ENCODE data around the gene SLC35G6.
"Not testable (repeated sequence)": the region's sequence is repeated elsewhere in the genome, so short reads cannot be mapped to it uniquely, and the experiment has no call there.

SLC35G6 gene

GRCh38 chr17:7460850-7461660 lies 20.2 kb upstream of the SLC35G6 start:
- DNase-seq (ENCODE audit: low read depth): no peak

GRCh38 chr17:7462474-7463371 lies 18.5 kb upstream of the SLC35G6 start:
- no peak for DNase-seq (ENCODE audit: low read depth)

DNA sequence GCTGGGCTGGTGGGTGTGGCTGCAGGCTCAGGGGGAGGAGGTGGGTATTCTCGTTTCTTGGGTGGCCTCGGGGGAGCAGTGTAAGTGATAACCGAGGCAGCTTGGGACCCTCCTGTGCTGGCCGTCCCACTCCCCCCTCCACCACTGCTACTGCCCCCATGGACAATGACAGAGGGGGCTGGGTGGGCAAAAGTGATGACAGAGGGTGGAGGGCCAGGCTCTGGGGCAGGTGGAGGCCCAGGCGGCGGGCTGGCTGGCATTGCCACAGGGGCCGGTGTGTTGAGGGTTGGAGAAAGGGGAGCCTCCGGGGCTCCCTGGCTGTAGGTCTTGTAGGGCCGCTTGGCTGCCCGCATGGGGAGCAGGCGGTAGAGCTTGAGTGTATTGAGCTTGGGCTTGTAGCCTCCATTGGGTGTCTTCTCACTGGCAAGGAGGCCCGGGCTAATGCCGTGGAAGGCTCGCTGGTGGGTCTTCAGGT lies 17.8 kb upstream of the SLC35G6 start:
- no peak for DNase-seq (ENCODE audit: low read depth)

DNA sequence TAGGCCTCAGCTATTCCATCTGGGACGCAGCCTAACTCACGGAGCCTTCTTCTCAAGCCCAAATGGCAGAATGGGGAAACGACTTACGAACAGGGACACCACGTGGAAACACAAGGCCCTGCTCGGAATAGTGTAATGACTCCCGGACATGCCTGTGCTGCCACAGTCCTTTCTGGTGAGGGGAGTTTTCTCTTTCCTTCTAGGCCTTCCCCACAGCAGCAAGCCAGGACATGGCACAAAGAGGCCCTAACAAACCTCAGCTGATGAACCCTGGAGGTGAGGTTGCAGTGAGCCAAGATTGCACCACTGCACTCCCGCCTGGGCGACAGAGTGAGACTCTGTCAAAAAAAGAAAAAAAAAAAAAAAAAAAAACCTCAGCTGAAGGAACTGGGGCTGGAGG lies 17.2 kb upstream of the SLC35G6 start:
- DNase-seq (ENCODE audit: low read depth): no peak

GRCh38 chr17:7465597-7466275 lies 15.5 kb upstream of the SLC35G6 start:
- DNase-seq (ENCODE audit: low read depth): no peak

GRCh38 chr17:7466318-7466638 lies 15.0 kb upstream of the SLC35G6 start:
- DNase-seq (ENCODE audit: low read depth): no peak

DNA sequence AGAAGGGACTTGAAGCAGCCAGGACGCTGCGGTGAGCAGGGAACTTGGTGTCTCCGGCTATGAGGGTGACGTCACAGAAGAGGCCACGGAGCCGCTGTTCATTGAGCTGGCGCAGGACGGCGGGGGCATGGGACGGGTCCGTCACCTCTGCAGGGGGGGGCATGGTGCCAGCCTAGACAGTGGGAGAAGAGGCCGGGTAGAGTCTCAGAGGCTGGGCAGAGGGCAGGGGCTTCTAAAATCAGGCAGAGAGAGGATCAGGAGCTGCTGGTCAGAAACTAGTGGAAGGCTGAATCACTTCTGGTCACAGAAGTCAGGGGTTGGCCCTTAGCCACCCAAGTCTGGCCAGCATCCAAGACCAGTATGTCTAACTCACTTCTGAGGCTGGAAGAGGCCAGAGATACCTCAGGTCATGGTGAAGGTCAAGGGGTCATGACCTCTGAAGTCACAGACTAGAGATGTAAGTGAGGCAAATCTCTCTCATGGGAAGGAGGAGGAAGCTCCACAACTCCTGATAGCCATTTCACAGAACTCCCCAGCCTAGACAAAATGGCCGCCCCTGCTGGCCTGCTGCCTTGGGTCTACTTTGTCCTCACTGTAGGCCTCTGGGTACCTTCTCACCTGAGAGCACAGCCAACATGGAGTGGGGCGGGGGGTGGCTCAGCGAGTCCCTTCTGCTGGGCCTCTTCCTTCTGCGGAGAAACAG lies 14.5 kb upstream of the SLC35G6 start:
- DNase-seq (ENCODE audit: low read depth): no peak

DNA sequence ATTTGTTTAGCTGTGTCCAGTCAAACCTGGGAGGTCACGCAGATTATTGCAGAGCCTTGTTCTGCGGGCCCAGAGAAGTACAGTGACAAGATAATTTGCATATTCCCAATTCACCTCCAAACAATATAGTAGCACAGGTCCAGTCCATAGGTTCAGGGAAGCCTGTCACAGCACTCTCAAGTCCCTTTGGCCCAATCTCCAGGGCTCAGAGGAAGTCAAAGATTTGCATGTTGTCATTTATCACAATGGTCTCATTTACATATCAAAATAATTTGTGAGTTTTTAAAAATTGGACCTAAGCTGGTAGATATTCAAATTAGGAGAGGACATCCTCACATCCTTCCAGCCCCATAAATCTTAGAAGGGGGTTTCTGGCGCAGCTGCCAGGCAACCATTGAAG lies 13.7 kb upstream of the SLC35G6 start:
- no peak for DNase-seq (ENCODE audit: low read depth)

- no peak for DNase-seq (ENCODE audit: low read depth)
Observed at GRCh38 chr17:7468290-7468689, 13.0 kb upstream of the SLC35G6 start.

DNA sequence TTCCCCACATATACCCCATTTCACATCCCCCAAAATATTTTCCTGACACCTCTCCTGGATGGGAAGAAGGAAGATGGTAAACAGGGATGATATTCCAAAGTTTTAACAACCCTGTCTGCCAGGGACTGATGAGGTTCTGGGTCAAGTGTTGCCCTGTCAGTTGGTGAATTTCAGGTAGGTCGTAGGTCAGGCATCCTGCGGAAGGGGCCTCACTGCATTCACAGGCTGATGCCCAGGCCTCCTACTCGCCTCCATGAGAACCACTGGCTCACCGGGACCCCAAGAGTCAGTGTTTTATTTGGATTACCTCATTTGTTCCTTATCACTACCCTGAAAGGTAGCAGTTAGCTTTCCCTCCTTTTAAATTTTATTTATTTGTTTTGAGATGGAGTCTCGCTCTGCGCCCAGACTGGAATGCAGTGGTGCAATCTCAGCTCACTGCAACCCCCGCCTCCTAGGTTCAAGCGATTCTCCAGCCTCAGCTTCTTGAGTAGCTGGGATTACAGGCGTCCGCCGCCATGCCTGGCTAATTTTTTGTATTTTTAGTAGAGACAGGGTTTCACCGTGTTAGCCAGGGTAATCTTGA lies 12.3 kb upstream of the SLC35G6 start:
- DNase-seq (ENCODE audit: low read depth): no peak

- DNase-seq (ENCODE audit: low read depth): not testable (repeated sequence)
Observed at GRCh38 chr17:7469843-7470242, 11.4 kb upstream of the SLC35G6 start.

DNA sequence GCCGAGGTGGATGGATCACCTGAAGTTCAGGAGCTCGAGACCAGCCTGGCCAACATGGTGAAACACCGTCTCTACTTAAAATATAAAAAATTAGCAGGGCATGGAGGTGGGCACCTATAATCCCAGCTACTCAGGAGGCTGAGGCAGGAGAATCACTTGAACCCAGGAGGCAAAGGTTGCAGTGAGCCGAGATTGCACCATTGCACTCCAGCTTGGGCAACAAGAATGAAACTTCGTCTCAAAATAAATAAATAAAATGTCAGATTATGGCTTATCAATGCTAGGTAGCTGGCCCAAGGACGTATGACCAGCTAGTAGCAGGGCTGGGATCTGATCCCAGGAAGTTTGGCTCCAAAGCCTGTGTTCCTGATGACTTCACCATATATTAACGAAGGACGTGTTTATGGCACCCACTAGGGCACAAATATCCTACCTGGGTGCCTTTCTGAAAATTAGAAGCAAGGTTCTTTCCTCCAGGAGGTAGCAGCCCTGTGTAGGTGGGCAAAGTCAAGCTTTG lies 10.7 kb upstream of the SLC35G6 start:
- DNase-seq (ENCODE audit: low read depth): not testable (repeated sequence)

- no peak for DNase-seq (ENCODE audit: low read depth)
Observed at GRCh38 chr17:7471729-7472128, 9.5 kb upstream of the SLC35G6 start.

GRCh38 chr17:7474767-7475166 lies 6.5 kb upstream of the SLC35G6 start:
- DNase-seq (ENCODE audit: low read depth): not testable (repeated sequence)

DNA sequence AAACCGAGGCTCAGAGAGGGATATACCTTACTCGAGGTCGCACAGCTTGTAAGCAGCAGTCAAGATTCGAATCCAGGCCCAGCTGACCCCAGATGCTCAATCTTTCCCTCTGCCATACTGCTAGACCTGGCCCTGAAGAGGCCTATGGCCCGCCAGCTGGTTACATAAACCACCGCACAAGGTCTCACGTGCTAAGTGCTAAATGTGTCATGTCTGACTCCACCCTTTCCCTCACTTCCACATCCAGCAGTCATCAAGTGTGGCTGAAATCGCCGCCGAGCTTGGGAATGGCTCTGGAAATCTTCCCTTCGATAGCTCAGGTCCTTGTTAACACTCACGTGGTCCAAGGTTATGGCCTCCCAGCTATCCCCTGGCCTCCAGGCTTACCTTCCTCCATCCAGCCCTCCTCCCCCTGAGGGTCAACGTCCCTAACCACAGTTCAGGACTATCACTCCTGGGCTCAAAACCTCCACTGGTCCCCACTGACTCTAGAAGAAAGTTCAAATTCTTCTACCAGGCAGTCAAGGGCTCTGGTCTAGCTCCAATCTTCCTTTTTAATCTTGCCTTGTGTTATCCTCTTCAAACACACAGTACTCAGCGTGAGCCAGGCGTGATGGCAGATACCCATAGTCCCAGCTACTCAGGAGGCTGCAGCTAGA lies 5.4 kb upstream of the SLC35G6 start:
- DNase-seq (ENCODE audit: low read depth): no peak

- no peak for DNase-seq (ENCODE audit: low read depth)
Observed at GRCh38 chr17:7476494-7476893, 4.8 kb upstream of the SLC35G6 start.

GRCh38 chr17:7476951-7477350 lies 4.3 kb upstream of the SLC35G6 start:
- no peak for DNase-seq (ENCODE audit: low read depth)

- DNase-seq (ENCODE audit: low read depth): no peak
Observed at GRCh38 chr17:7477392-7478275, 3.6 kb upstream of the SLC35G6 start.

DNA sequence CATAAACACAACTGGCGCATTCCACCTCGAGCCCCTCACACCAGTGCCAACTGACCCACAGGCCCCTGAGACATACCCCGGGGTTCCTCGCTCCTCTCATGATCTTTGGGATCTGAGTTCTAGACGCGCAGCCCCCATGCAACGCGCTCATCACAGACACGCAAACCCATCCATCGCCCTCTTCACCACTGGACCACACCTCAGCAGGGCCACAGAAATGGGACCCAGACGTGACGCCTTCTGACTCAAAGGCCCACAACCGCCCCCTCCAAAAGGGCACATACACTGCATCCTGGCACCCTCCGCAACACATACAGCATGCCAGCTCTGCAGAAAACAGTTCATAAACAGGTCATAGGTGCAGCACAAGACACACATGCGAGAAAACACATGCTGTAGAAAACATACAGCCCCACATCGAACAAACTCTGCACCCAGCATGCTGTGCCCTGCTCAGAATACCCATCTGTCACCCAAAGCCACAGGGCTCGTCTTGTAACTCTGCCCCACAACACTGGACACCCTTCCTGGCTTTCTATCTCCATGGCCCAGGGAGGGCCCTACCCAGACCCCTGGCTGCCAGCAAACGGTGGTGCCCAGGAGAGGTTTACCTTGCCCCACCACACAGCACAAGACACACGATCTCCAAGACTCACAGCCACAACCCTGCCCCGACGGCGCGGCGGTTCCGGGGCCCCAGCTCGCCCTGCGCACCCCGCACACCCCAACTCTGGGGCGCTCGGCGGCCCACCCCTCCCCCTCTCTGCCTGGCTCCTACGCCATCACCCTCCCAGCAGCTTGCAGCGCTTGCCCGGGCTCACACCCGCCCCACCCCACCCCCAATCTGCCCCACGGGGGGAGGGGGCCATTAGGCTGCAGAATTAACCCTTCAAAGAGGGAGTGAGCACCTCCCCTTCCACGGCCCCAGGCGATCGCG lies 2.7 kb upstream of the SLC35G6 start:
- DNase-seq (ENCODE audit: low read depth): no peak
